Measurements from ENCODE around the gene TIAM1. TPM values are rescaled to one million over a fixed set of nuclear protein-coding genes. Genes with fewer than 3 reads are reported as not detected.

The TIAM1 gene
- total RNA-seq, 3 donors from 2014 or later = 6.2 to 11.6 (median 10.4) TPM

DNA sequence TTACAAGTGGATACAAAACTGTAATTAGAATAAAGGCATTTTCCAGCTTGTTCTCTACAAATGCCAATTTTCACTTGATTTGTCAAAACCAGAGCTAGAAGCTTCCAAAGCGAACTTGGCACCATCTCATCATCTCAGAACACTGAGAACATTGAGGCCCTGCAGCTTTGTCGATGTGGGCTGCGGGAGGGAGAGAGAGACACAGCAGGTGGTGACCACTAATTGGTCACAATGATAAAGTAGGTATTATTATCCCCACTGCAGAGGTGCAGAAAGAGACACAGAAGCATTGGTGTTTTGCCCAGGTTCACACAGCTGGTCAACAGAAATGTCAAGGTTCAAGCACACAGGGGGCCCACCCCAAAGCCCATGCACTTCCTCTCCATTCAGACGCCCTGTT is 233.6 kb downstream of the TIAM1 start:
- TF ChIP-seq, protein P1, sequence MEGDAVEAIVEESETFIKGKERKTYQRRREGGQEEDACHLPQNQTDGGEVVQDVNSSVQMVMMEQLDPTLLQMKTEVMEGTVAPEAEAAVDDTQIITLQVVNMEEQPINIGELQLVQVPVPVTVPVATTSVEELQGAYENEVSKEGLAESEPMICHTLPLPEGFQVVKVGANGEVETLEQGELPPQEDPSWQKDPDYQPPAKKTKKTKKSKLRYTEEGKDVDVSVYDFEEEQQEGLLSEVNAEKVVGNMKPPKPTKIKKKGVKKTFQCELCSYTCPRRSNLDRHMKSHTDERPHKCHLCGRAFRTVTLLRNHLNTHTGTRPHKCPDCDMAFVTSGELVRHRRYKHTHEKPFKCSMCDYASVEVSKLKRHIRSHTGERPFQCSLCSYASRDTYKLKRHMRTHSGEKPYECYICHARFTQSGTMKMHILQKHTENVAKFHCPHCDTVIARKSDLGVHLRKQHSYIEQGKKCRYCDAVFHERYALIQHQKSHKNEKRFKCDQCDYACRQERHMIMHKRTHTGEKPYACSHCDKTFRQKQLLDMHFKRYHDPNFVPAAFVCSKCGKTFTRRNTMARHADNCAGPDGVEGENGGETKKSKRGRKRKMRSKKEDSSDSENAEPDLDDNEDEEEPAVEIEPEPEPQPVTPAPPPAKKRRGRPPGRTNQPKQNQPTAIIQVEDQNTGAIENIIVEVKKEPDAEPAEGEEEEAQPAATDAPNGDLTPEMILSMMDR (IDR thresholded peaks at IDR 0.05) = no peak
- no peaks in the 10 kb centered on the region for H3K4me1 ChIP-seq (ENCODE audit: low read depth)
- ATAC-seq (no peak), DNase-seq (no peak)
- no peaks in the 10 kb centered on the region for H3K36me3 ChIP-seq (ENCODE audit: low read depth)
- no peak overlapping the region for H3K4me3 ChIP-seq
- intact Hi-C loops (cut with DNase I, micrococcal nuclease) = no loop called here
- H3K9me3 ChIP-seq = no peaks in the 10 kb centered on the region

GRCh38 chr21:31107871-31108270 is 236.2 kb downstream of the TIAM1 start:
- no peak for ATAC-seq
- no peaks in the 10 kb centered on the region for H3K4me1 ChIP-seq (ENCODE audit: low read depth)

GRCh38 chr21:31107176-31107785 is 236.8 kb downstream of the TIAM1 start:
- Histone ChIP-seq H3K4me3 (no peak overlapping the region), H3K9me3 (no peaks in the 10 kb centered on the region), H3K36me3 (ENCODE audit: low read depth) (no peaks in the 10 kb centered on the region), H3K4me1 (ENCODE audit: low read depth) (no peaks in the 10 kb centered on the region)
- no peak for ATAC-seq
- intact Hi-C loops (cut with DNase I, micrococcal nuclease) = no loop called here
- TF ChIP-seq, protein P1 (IDR thresholded peaks at IDR 0.05) = no peak
- DNase-seq = no peak

More at GRCh38 chr21:31107871-31108270, 236.2 kb downstream of the TIAM1 start:
- H3K4me3 ChIP-seq = no peak overlapping the region
- intact Hi-C loops (cut with DNase I, micrococcal nuclease) = no loop called here
- no peaks in the 10 kb centered on the region for H3K36me3 ChIP-seq (ENCODE audit: low read depth)
- TF ChIP-seq, protein P1 (IDR thresholded peaks at IDR 0.05) = no peak
- DNase-seq = no peak
- H3K9me3 ChIP-seq = no peaks in the 10 kb centered on the region

- ATAC-seq = no peak
- H3K4me1 ChIP-seq (ENCODE audit: low read depth) = no peaks in the 10 kb centered on the region
- no peaks in the 10 kb centered on the region for H3K9me3 ChIP-seq
- TF ChIP-seq, protein P1 (IDR thresholded peaks at IDR 0.05) = no peak
- no peaks in the 10 kb centered on the region for H3K36me3 ChIP-seq (ENCODE audit: low read depth)
- intact Hi-C loops (cut with DNase I, micrococcal nuclease) = no loop called here
- DNase-seq = no peak
- H3K4me3 ChIP-seq = no peak overlapping the region
Measured at GRCh38 chr21:31103571-31104265, 240.3 kb downstream of the TIAM1 start.

- ATAC-seq (no peak), DNase-seq (no peak)
- intact Hi-C loops (cut with DNase I, micrococcal nuclease) = no loop called here
- Histone ChIP-seq H3K4me1 (ENCODE audit: low read depth) (no peaks in the 10 kb centered on the region), H3K4me3 (no peak overlapping the region), H3K9me3 (no peaks in the 10 kb centered on the region), H3K36me3 (ENCODE audit: low read depth) (no peaks in the 10 kb centered on the region)
- TF ChIP-seq, protein P1 (IDR thresholded peaks at IDR 0.05) = no peak
Measured at GRCh38 chr21:31103163-31103562, 240.9 kb downstream of the TIAM1 start.

All from mucosa of descending colon (tissue), 3 donors.